Astrocyte of the spinal cord (primary cell): Measurements from ENCODE around the gene ITPKA.
"Not testable (repeated sequence)": the region's sequence is repeated elsewhere in the genome, so short reads cannot be mapped to it uniquely, and the experiment has no call there.

Experiments used
- DNase-seq: peaks from one replicate; pipeline ENCODE4 v3.0.0; 2011; ENCODE audit warnings: low read depth, low spot score
- H3K4me3 ChIP-seq: 2 replicates; pipeline ENCODE4 v1.5.1; 2011; ENCODE audit warnings: low read depth, mild to moderate bottlenecking, low read length, moderate library complexity
- in situ Hi-C: cut with HindIII; loops from 2 replicates; pipeline ENCODE4 v1.10.0; 2017; ENCODE audit warnings: low sequenced_read_pairs
- TF ChIP-seq, protein P1 (sequence below): IDR thresholded peaks from 2 replicates; pipeline ENCODE4 v1.5.1; 2012; ENCODE audit warnings: low read depth, mild to moderate bottlenecking, low read length, inconsistent platforms

Gene ITPKA

DNA sequence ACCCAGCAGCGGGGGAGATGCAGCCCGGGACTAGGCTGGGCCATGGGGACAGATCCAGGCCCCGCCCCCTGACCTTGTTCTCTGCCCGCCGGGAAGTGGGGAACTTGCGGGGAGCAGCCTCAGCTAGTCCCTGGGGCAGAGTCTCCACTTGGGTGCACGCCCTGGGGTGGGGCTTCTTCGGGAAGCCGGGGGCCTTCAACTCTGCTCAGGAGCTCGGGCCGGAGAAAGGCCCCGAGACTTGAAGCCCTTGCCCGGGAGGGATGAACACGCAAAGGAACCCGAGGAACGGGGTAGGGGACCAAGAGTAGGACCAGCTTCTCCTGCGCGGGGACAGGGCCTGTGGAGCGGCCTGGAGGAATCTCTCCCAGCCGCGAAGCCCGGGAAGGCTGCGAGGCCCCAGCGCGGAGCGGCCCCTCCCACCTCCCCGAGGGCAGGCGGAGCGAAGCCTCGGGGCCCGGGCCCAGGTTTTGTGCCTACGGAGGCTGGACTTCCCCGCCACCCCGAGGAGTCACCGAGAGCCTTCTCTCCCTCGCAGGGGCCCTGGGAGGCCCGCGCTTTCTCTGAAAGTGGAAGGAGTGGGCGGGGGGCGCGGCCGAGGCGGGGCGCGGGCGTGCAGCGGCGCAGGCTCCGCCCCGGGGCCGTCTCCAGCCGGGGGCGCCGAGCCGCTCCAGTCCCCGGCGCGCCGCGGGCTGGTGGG is at the start of gene ITPKA:
Gene ITPKA (plus strand): TSS at position 670 of the 697 bp plus-strand sequence. CDS start 54 bp downstream, outside the sequence.
- TF ChIP-seq, protein P1, sequence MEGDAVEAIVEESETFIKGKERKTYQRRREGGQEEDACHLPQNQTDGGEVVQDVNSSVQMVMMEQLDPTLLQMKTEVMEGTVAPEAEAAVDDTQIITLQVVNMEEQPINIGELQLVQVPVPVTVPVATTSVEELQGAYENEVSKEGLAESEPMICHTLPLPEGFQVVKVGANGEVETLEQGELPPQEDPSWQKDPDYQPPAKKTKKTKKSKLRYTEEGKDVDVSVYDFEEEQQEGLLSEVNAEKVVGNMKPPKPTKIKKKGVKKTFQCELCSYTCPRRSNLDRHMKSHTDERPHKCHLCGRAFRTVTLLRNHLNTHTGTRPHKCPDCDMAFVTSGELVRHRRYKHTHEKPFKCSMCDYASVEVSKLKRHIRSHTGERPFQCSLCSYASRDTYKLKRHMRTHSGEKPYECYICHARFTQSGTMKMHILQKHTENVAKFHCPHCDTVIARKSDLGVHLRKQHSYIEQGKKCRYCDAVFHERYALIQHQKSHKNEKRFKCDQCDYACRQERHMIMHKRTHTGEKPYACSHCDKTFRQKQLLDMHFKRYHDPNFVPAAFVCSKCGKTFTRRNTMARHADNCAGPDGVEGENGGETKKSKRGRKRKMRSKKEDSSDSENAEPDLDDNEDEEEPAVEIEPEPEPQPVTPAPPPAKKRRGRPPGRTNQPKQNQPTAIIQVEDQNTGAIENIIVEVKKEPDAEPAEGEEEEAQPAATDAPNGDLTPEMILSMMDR, result no peak
- H3K4me3 ChIP-seq, result peak within 1 kb of the TSS; percentile 43
- DNase-seq, result peak; percentile 64
- in situ Hi-C loops, result no loop called here

DNA sequence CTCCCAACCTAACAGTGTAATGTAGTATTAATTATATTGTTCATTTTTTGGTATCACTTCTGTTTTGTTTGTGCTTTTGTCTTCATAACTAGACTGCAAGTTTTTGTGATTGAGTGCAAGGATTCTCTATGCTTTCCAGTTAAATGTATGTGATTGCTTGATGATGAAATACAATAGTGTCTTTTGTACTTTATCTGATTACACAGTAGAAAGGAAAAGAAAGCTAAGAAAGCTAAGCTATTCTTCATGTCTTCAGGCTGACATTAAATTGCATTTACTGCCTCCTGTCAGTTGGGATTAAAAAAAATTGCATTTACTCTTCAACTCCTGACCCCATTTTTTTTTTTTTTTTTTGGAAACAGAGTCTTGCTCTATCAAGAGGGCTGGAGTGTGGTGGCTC is 48.3 kb upstream of the ITPKA start:
- TF ChIP-seq, protein P1, result no peak
- no peak for DNase-seq
- in situ Hi-C loops, result no loop called here
- no peak overlapping the region for H3K4me3 ChIP-seq

DNA sequence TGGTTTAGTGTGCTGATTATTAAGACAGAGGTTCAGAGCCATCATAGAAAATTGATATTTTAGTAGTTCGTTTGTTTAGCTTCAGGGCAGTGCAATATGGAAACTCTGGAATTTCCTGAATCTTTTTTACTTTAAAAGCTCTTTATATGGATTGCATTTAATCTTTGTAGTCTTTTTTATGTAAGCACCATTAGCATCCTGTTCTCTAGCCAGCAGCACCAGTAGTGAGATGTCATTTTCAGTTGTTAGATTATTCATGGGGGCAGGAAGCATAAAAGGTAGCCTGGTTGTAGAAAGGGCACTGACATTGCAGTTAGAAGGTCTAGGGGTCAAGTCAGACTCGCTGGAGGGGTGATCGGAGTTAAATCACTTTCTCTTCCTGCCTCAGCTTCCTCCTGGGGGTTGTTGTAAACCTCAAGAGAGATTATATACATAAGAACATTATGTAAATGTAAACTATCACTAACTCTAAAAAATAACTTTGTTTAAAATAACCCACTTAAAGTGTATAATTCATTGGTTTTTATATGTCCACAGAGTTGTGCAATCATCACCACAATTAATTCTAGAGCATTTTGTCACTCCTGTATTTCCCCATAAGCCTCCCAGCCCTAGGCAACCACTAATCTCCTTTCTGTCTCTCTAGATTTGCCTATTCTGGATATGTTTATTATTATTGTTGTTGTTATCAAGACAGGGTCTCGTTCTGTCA is 31.4 kb upstream of the ITPKA start:
- in situ Hi-C loops, result no loop called here
- DNase-seq, result no peak
- TF ChIP-seq, protein P1, result no peak
- no peak overlapping the region for H3K4me3 ChIP-seq

DNA sequence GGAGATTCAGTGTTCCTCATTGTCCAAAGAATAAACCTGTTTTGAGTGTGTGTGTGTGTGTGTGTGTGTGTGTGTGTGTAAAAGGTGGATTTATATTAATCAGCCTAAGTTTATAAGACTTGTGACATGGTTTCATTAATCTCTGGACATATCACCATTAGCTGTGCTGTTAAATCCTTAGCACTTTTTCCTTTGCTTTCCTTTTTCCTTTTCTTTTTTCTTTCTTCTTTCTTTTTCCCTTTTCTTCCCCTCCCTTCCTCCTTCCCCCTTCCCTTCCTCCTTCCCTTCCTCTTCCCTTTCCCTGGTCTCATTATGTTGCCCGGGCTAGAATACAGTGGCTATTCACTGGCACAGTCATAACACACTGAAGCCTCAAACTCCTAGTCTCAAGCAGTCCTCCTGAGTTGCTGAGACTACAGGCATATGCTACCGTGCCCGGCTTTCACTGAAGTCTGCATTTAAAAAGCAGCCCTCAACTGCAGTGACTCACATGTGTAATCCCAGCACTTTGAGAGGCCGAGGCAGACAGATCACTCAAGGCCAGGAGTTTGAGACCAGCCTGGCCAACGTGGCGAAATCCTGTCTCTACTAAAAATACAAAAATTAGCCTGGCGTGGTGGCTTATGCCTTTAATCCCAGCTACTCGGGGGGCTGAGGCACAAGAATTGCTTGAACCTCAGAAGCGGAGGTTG is 28.6 kb upstream of the ITPKA start:
- DNase-seq, result no peak
- no peak overlapping the region for H3K4me3 ChIP-seq
- TF ChIP-seq, protein P1, result no peak
- in situ Hi-C loops, result no loop called here

DNA sequence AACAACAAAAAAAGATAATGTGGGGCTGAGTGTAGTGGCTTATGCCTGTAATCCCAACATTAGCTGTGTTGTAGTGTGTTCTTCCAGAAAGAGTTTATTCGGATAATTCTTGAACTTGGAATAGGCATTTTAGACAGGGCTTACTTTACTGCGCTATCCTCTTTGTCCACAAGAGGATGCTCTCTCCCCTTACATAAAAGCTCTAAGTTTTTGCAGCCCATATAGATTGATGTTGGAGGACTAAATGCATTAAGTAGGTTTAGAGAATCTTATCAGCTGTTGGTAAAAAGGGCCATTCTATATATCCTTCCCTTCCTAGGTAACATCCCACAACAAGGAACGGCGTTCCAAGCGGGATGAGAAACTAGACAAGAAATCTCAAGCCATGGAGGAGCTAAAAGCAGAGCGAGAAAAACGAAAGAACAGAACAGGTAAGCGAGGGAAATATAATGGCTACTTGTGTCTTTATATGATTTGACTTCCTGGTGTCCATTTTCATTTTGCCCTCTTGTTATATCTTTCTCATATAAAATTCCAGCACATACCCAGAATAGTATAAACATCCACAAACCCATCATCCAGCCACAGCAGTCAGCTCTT is 27.8 kb upstream of the ITPKA start:
- in situ Hi-C loops, result no loop called here

DNA sequence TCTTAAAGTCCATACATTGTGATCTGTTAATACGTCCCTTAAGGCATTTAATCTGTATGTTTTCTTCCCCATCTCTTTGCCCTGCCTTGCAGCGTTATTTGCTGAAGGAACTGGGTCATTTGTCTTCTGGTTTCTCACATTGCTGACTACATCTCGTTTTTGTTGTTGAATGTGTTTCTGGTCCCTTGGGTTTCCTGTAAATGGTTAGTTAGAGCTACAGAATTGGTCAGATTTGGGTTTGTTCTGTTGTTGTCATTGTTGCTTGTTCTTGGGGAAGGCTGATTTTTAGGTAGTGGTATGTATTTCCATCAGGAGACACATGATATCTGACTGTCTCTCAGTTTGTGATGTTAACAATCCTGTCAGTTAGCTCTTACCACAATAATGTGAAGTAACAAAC is 27.0 kb upstream of the ITPKA start:
- TF ChIP-seq, protein P1, result no peak
- DNase-seq, result no peak
- in situ Hi-C loops, result no loop called here
- H3K4me3 ChIP-seq, result no peak overlapping the region

More for the DNA sequence above, 27.8 kb upstream of the ITPKA start:
- TF ChIP-seq, protein P1, result peak; percentile 100
- H3K4me3 ChIP-seq, result no peak overlapping the region
- peak; percentile 69 for DNase-seq

DNA sequence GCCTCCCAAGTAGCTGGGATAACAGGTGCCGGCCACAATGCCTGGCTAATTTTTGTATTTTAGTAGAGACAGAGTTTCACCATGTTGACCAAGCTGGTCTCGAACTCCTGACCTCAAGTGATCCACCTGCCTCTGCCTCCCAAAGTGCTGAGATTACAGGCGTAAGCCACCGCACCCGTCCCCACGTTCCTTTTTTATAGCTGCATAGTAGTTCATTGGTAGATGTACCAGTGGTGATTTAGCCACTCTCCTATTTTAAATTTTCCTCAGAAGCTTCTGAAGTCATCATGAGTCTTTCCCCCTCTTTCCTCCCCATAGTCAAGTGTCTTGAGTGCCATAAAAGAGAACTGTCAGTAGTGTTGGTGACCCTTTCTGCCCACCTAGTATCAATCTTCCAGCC is 24.0 kb upstream of the ITPKA start:
- H3K4me3 ChIP-seq, in situ Hi-C loops, DNase-seq: not testable (repeated sequence)
